ENCODE data around the gene SLC5A3.

DNA sequence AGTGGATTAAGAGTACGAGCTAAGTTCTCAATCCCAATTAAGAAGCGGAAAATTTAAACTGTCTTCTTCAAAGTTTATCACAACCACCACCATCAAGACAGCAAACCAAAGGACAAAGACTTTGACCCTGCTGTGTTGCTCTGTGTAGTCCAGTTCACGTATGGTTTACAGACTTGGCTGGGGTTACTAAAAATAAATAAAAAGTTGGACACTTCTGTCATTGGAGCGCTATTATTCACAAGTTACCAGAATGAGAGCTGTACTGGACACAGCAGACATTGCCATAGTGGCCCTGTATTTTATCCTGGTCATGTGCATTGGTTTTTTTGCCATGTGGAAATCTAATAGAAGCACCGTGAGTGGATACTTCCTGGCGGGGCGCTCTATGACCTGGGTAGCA lies 21.6 kb downstream of the SLC5A3 start:
- TF ChIP-seq, protein P1, sequence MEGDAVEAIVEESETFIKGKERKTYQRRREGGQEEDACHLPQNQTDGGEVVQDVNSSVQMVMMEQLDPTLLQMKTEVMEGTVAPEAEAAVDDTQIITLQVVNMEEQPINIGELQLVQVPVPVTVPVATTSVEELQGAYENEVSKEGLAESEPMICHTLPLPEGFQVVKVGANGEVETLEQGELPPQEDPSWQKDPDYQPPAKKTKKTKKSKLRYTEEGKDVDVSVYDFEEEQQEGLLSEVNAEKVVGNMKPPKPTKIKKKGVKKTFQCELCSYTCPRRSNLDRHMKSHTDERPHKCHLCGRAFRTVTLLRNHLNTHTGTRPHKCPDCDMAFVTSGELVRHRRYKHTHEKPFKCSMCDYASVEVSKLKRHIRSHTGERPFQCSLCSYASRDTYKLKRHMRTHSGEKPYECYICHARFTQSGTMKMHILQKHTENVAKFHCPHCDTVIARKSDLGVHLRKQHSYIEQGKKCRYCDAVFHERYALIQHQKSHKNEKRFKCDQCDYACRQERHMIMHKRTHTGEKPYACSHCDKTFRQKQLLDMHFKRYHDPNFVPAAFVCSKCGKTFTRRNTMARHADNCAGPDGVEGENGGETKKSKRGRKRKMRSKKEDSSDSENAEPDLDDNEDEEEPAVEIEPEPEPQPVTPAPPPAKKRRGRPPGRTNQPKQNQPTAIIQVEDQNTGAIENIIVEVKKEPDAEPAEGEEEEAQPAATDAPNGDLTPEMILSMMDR (conservative IDR thresholded peaks at IDR 0.05) = no peak
- TF ChIP-seq ZFX (IDR thresholded peaks at IDR 0.05) = no peak
